OCI-LY3 (cell line): ENCODE measurements around the gene RPA1.

Source experiments
- H2AFZ ChIP-seq: fragments of 200-600, 300-600 bp; shearing (Covaris generic); 2 replicates; pipeline ENCODE4 v1.6.0; 2014; ENCODE audit warnings: antibody characterized with exemption, low read depth, low read length
- H3K27ac ChIP-seq: fragments of 200-600, 300-600 bp; sonication (generic); 2 replicates; pipeline ENCODE4 v1.5.1; 2014; ENCODE audit warnings: mild to moderate bottlenecking, low read length, moderate library complexity, mixed read lengths
- H3K27me3 ChIP-seq: fragments of 200-600, 300-600 bp; sonication (generic); 2 replicates; pipeline ENCODE4 v1.6.1; 2014; ENCODE audit warnings: low read depth, low read length, mixed read lengths
- H3K36me3 ChIP-seq: fragments of 200-600, 300-600 bp; sonication (generic); replicated peaks from 2 replicates; pipeline ENCODE3; 2014; ENCODE audit warnings: low read depth, low read length, mixed read lengths
- H3K4me1 ChIP-seq: fragments of 300-600, 200-600 bp; sonication (generic); 2 replicates; pipeline ENCODE4 v1.6.1; 2014; ENCODE audit warnings: low read length, mixed read lengths
- H3K4me2 ChIP-seq: fragments of 200-600, 300-600 bp; sonication (generic); 2 replicates; pipeline ENCODE4 v1.6.1; 2014; ENCODE audit warnings: low read length, mixed read lengths
- H3K4me3 ChIP-seq: fragments of 300-600, 200-600 bp; sonication (generic); 2 replicates; pipeline ENCODE4 v1.5.1; 2014; ENCODE audit warnings: antibody characterized with exemption, mild to moderate bottlenecking, low read length, moderate library complexity
- H3K79me2 ChIP-seq: fragments of 300-600, 200-600 bp; shearing (Covaris generic); 2 replicates; pipeline ENCODE4 v1.6.1; 2014; ENCODE audit warnings: mild to moderate bottlenecking, low read length, mixed read lengths
- H3K9ac ChIP-seq: fragments of 300-600, 200-600 bp; shearing (Covaris generic); 2 replicates; pipeline ENCODE4 v1.6.0; 2014; ENCODE audit warnings: mild to moderate bottlenecking, low read length, moderate library complexity
- H3K9me3 ChIP-seq: fragments of 200-600, 300-600 bp; shearing (Covaris generic); 2 replicates; pipeline ENCODE4 v1.6.1; 2014; ENCODE audit warnings: low read length, mixed read lengths; ENCODE audit not compliant: insufficient read depth
- H4K20me1 ChIP-seq: fragments of 200-600, 300-600 bp; sonication (generic); 2 replicates; pipeline ENCODE4 v1.6.1; 2016; ENCODE audit warnings: low read length, mixed read lengths; ENCODE audit not compliant: insufficient read depth
- CTCF ChIP-seq: fragments of 200-600, 300-600 bp; sonication (generic); IDR thresholded peaks from 2 replicates; pipeline ENCODE4 v1.5.1; 2014; ENCODE audit warnings: antibody characterized with exemption, low read length, low read depth
- EZH2phosphoT487 ChIP-seq: fragments of 200-600 bp; shearing (Covaris generic); IDR thresholded peaks from 2 replicates; pipeline ENCODE4 v1.6.1; 2018; ENCODE audit warnings: antibody characterized with exemption, mixed run types, low read depth

The RPA1 gene

DNA sequence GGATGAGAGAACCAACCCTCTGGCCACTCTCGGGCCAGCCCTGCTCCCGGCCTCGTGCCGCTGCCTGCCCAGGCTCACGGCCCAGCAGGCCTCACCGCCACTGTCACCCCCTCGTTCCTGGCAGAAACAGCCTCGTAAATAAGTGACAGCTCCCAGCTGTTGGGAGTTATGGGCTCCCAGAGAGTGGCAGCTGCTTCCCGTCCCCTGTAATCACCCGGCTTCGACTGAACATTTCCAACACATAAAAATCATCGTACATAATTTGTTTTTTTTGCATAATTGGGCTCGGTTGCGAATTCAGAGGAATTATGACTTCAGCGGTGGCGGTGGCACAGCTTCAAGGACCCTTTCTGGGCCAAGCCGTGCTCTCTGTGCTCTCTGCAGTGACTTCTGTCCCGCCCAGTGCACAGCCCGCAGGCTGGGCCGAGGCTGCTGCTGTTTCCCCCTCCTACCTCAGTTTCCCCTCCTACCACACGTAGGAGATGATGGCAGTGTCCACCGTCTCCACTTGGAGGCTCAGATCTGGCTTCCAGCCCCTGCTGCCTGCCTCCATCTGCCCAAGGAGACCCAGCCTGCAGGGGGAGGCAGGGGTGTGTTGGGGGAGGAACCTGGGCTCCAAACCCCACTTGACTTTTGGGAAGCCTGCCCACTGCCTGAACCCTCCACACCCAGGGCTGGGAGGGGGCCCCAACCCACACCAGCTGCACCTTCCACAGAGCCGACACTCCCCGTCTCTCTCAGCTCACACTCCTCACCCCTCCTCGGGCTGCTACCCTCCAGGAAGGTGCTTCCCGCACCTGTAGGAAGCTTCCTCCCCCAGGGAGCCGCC, 110.4 kb downstream of the RPA1 start:
- peaks cover 5% of the 10 kb centered on the region; the same call in 1 of the 2 replicates for H3K79me2 ChIP-seq
- H3K4me2 ChIP-seq: peak overlapping the region; percentile 98
- no peaks in the 10 kb centered on the region for H3K9me3 ChIP-seq
- peak overlapping the region; percentile 77; the same call in 1 of the 2 replicates for H3K27ac ChIP-seq
- no peaks in the 10 kb centered on the region for H4K20me1 ChIP-seq
- H3K9ac ChIP-seq: peak overlapping the region; percentile 78; the same call in 1 of the 2 replicates
- no peaks in the 10 kb centered on the region for H3K27me3 ChIP-seq
- TF ChIP-seq CTCF (no peak), EZH2phosphoT487 (no peak)
- H3K36me3 ChIP-seq: no peaks in the 10 kb centered on the region
- no peak overlapping the region; the same call in 1 of the 2 replicates for H2AFZ ChIP-seq
- H3K4me1 ChIP-seq: peaks cover 42% of the 10 kb centered on the region
- peak overlapping the region; percentile 77 for H3K4me3 ChIP-seq

GRCh38 chr17:1940810-1941185, 111.0 kb downstream of the RPA1 start:
- Histone ChIP-seq H3K79me2 (peaks cover 5% of the 10 kb centered on the region; the same call in 1 of the 2 replicates), H3K27me3 (no peaks in the 10 kb centered on the region), H3K9me3 (no peaks in the 10 kb centered on the region), H2AFZ (no peak overlapping the region; the same call in 1 of the 2 replicates), H3K36me3 (no peaks in the 10 kb centered on the region), H3K27ac (peak overlapping the region; percentile 77), H4K20me1 (no peaks in the 10 kb centered on the region), H3K4me1 (peaks cover 45% of the 10 kb centered on the region), H3K4me3 (peak overlapping the region; percentile 77), H3K4me2 (peak overlapping the region; percentile 98), H3K9ac (peak overlapping the region; percentile 78)
- TF ChIP-seq EZH2phosphoT487: no peak
- no peak for TF ChIP-seq CTCF

DNA sequence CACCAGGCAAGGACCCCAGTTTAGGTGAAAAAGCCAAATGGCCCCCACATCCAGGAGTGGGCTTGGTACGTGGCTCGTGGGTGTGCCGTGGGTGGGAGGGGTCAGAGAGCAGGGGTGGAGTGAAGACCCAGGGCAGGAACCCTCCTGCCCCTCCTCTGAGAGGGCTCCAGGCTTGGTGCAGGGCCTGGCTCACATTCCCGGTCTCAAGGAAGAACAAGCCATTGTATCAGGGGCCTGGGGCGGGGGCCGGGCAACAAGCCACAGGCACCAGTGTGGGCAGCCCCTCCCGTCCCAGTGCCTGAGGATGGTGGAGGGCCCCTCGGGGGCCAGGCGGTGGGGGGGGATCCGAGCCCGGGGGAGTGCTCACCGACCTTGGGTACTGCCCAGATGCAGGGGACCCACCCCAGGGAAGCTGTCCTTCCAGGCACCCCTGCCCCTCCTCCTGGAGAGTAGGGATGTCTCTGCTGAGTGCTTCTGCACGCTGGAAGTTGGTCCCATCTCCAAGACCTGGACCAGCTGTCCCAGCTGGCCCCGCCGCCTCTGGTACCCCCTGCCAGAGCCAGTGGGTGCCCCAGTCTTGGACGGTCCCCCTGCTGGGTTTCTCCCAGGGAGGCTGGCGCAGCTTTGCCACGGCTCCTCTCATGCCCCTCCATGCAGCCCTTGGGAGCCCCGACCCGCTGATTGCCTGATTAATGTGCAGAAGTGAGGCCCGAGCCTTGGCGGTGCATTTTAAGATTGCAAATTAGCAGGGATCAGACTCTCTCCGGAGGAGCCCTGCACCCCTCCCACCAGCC, 111.7 kb downstream of the RPA1 start:
- Histone ChIP-seq H3K4me2 (peak overlapping the region; percentile 98), H3K27ac (peak overlapping the region; percentile 77)

More for the DNA sequence above, 111.7 kb downstream of the RPA1 start:
- peaks cover 51% of the 10 kb centered on the region for H3K4me1 ChIP-seq
- no peaks in the 10 kb centered on the region for H3K36me3 ChIP-seq
- H2AFZ ChIP-seq: peak overlapping the region; percentile 61
- H3K9ac ChIP-seq: peak overlapping the region; percentile 78
- H4K20me1 ChIP-seq: no peaks in the 10 kb centered on the region
- no peaks in the 10 kb centered on the region for H3K27me3 ChIP-seq
- no peaks in the 10 kb centered on the region for H3K9me3 ChIP-seq
- TF ChIP-seq EZH2phosphoT487 (no peak), CTCF (no peak)
- H3K79me2 ChIP-seq: peaks cover 5% of the 10 kb centered on the region; the same call in 1 of the 2 replicates
- H3K4me3 ChIP-seq: peak overlapping the region; percentile 77
